Kidney (tissue), 14 donors: ENCODE measurements around the gene RHBDL3. TPM values are rescaled to one million over a fixed set of nuclear protein-coding genes. Genes with fewer than 3 reads are reported as not detected.
A peak's percentile ranks its signal among the peaks of the same experiment; 100 is the strongest.

Experiments
- DNase-seq, 5 donors: peaks; one replicate each; pipeline ENCODE4 v3.0.0-alpha.2; 2013 to 2020
- FAIRE-seq: peaks from 2 replicates; lab custom pipeline; 2012; peaks lifted over from hg19 to GRCh38; lab: Jason Lieb, UNC
- H3K27ac ChIP-seq, 2 donors: one replicate each; pipeline ENCODE4 v1.7.0; 2013; ENCODE audit warnings: low read depth in 2 of 2, low read length in 2 of 2, inconsistent platforms in 1 of 2
- H3K27me3 ChIP-seq: one replicate; pipeline ENCODE4 v1.7.1; 2013; ENCODE audit warnings: low read length, inconsistent platforms; ENCODE audit not compliant: control insufficient read depth, insufficient read depth
- H3K36me3 ChIP-seq, 3 donors: one replicate each; pipeline versions ENCODE4 v1.7.0 to v1.7.1; 2013; ENCODE audit warnings: low read length in 3 of 3, control low read depth in 1 of 3, inconsistent platforms in 1 of 3; ENCODE audit not compliant: insufficient read depth in 3 of 3, control insufficient read depth in 2 of 3
- H3K4me1 ChIP-seq, 3 donors: one replicate each; pipeline versions ENCODE4 v1.7.0 to v1.7.1; 2013; ENCODE audit warnings: low read length in 3 of 3, inconsistent platforms in 1 of 3, low read depth in 1 of 3; ENCODE audit not compliant: control insufficient read depth in 2 of 3, insufficient read depth in 2 of 3
- H3K4me3 ChIP-seq, 3 donors: one replicate each; pipeline versions ENCODE4 v1.7.0 to v1.8.1; 2013; ENCODE audit warnings: low read length in 3 of 3, control low read depth in 1 of 3, inconsistent platforms in 1 of 3
- H3K9ac ChIP-seq, 3 donors: one replicate each; pipeline versions ENCODE4 v1.7.0 to v1.7.1; 2013; ENCODE audit warnings: low read length in 3 of 3, control low read depth in 1 of 3, inconsistent platforms in 1 of 3
- H3K9me3 ChIP-seq, 3 donors: one replicate each; pipeline versions ENCODE4 v1.7.0 to v1.7.1; 2013; ENCODE audit warnings: low read length in 3 of 3, control low read depth in 1 of 3, inconsistent platforms in 1 of 3; ENCODE audit not compliant: control insufficient read depth in 2 of 3, insufficient read depth in 1 of 3
- intact Hi-C: fragments of 100-400 bp; cut with DNase I; formaldehyde crosslinking; loops from one replicate; pipeline ENCODE4 v1.11.1; 2022
- polyA plus RNA-seq: library from polyadenylated mRNA; stranded (reverse); fragments of 350-450 nt; fragmentation: Illumina TruSeq; extraction: RNeasy Lipid Tissue Mini Kit (QIAGEN cat#74804); gene quantifications from one replicate; pipeline ENCODE4 v1.2.3, GENCODE V29; 2014; ENCODE audit warnings: low read depth, low replicate concordance; ENCODE audit not compliant: insufficient read depth
- total RNA-seq: library from RNA; stranded (reverse); fragmentation: NEBNext Ultra II Directional; extraction: Animal tissue kit (Norgen Biotek cat#: 25700); gene quantifications from one replicate; pipeline ENCODE4 v1.2.1, GENCODE V29; 2021
- TF ChIP-seq, protein P1 (sequence below): IDR thresholded peaks from 3 replicates; pipeline ENCODE4 v1.5.1; 2012; ENCODE audit warnings: mild to moderate bottlenecking, moderate library complexity, borderline replicate concordance; ENCODE audit not compliant: insufficient read depth; ENCODE audit errors: extremely low read depth
- donor health status: control.
- donor health status: control.
- donor health status: control.
- donor health status: control.
- donor health status: control.
- donor health status: DM: yes; HTN: yes; CAD: no.
- donor health status: Normal renal cell carcinoma (clear cell type).

The RHBDL3 gene
- total and polyA plus RNA-seq, 2 donors from 2014 or later = 0.11 to 0.13 TPM

GRCh38 chr17:32335687-32336086 is 70.1 kb downstream of the RHBDL3 start:
- H3K27ac ChIP-seq = no peak overlapping the region
- H3K9ac ChIP-seq = no peak overlapping the region
- DNase-seq = no peak
- no peak for FAIRE-seq
- H3K4me1 ChIP-seq = no peaks in the 10 kb centered on the region
- H3K27me3 ChIP-seq = no peaks in the 10 kb centered on the region
- peaks cover 4 to 12% (median 7%) of the 10 kb centered on the region in 3 donors for H3K36me3 ChIP-seq
- H3K4me3 ChIP-seq = no peak overlapping the region
- intact Hi-C loops = no loop called here
- H3K9me3 ChIP-seq = no peaks in the 10 kb centered on the region
- TF ChIP-seq, protein P1, sequence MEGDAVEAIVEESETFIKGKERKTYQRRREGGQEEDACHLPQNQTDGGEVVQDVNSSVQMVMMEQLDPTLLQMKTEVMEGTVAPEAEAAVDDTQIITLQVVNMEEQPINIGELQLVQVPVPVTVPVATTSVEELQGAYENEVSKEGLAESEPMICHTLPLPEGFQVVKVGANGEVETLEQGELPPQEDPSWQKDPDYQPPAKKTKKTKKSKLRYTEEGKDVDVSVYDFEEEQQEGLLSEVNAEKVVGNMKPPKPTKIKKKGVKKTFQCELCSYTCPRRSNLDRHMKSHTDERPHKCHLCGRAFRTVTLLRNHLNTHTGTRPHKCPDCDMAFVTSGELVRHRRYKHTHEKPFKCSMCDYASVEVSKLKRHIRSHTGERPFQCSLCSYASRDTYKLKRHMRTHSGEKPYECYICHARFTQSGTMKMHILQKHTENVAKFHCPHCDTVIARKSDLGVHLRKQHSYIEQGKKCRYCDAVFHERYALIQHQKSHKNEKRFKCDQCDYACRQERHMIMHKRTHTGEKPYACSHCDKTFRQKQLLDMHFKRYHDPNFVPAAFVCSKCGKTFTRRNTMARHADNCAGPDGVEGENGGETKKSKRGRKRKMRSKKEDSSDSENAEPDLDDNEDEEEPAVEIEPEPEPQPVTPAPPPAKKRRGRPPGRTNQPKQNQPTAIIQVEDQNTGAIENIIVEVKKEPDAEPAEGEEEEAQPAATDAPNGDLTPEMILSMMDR = no peak

- DNase-seq = peak in 2 of 5 donors; percentile 44 to 47
- Histone ChIP-seq H3K4me1 (peaks cover 0 to 6% (median 3%) of the 10 kb centered on the region in 3 donors), H3K9me3 (no peaks in the 10 kb centered on the region), H3K9ac (peak overlapping the region; percentile 47 to 72 (median 54)), H3K4me3 (peak overlapping the region; percentile 69 to 82 (median 78)), H3K27me3 (no peaks in the 10 kb centered on the region), H3K36me3 (no peaks in the 10 kb centered on the region), H3K27ac (peak overlapping the region in 1 of 2 donors; percentile 69)
- intact Hi-C loops = no loop called here
- no peak for FAIRE-seq
- TF ChIP-seq, protein P1 = peak; percentile 24
These were observed 75.7 kb downstream of the RHBDL3 start for GRCh38 chr17:32341141-32341856.

- DNase-seq = peak; percentile 81 to 92 (median 88)
- no peaks in the 10 kb centered on the region for H3K36me3 ChIP-seq
- H3K4me1 ChIP-seq = peaks cover 0 to 6% (median 3%) of the 10 kb centered on the region in 3 donors
- peak within 1 kb of the TSS; percentile 69 to 82 (median 78) for H3K4me3 ChIP-seq
- intact Hi-C loops = no loop called here
- no peak for FAIRE-seq
- TF ChIP-seq, protein P1 = no peak
- no peaks in the 10 kb centered on the region for H3K27me3 ChIP-seq
- H3K9me3 ChIP-seq = no peaks in the 10 kb centered on the region
- H3K9ac ChIP-seq = peak within 1 kb of the TSS; percentile 47 to 77 (median 54)
- peak within 1 kb of the TSS; percentile 68 to 75 for H3K27ac ChIP-seq
These were observed 76.4 kb downstream of the RHBDL3 start, which contains the start of gene C17orf75 for GRCh38 chr17:32341857-32342602. Gene C17orf75, minus strand, starts transcription at chr17:32342173. Its CDS starts 34 bp downstream, at chr17:32342139.
